BLaER1 treated with 17β-estradiol and CSF1 and Interleukin-3, amounts not matched to agents 10 nM and 100 nM (cell line): ENCODE results near the gene WWOX.

ENCODE experiments used
- H3K27ac ChIP-seq, 11 experiments: shearing (Covaris generic); formaldehyde crosslinking; 2 replicates each; pipeline ENCODE4 v1.8.1; 2022
- H3K27me3 ChIP-seq, 11 experiments: shearing (Covaris generic); formaldehyde crosslinking; 2 replicates each; pipeline ENCODE4 v1.8.1; 2022
- H3K36me3 ChIP-seq, 11 experiments: shearing (Covaris generic); formaldehyde crosslinking; 2 replicates each; pipeline ENCODE4 v1.8.1; 2022
- H3K4me1 ChIP-seq, 10 experiments: shearing (Covaris generic); formaldehyde crosslinking; 2 replicates each; pipeline ENCODE4 v1.8.1; 2022
- H3K4me2 ChIP-seq, 11 experiments: shearing (Covaris generic); formaldehyde crosslinking; 2 replicates each; pipeline ENCODE4 v1.8.1; 2022
- H3K4me3 ChIP-seq, 10 experiments: shearing (Covaris generic); formaldehyde crosslinking; 2 replicates each; pipeline ENCODE4 v1.8.1; 2022
- H3K9ac ChIP-seq, 11 experiments: shearing (Covaris generic); formaldehyde crosslinking; 2 replicates each; pipeline ENCODE4 v1.8.1; 2022
- H3K9me3 ChIP-seq, 11 experiments: shearing (Covaris generic); formaldehyde crosslinking; replicated peaks in 1 of 11; 2 replicates each; pipeline ENCODE4 v1.8.1; 2022
- H4K20me1 ChIP-seq, 11 experiments: shearing (Covaris generic); formaldehyde crosslinking; 2 replicates each; pipeline ENCODE4 v1.8.1; 2022
- Cebpa-rat ChIP-seq, 11 experiments: shearing (Covaris generic); IDR thresholded peaks; 2 replicates each; pipeline ENCODE4 v1.8.1; 2022

WWOX gene

GRCh38 chr16:79069121-79069520, 969.7 kb downstream of the WWOX start:
- H3K4me1 ChIP-seq = peaks cover 0 to 9% (median 0%) of the 10 kb centered on the region in 10 experiments; a peak in 6 of 20 replicates
- no peak overlapping the region for H3K4me2 ChIP-seq
- no peaks in the 10 kb centered on the region for H4K20me1 ChIP-seq
- H3K4me3 ChIP-seq = no peak overlapping the region
- no peaks in the 10 kb centered on the region for H3K36me3 ChIP-seq
- H3K27me3 ChIP-seq = no peaks in the 10 kb centered on the region; a peak in 1 of 22 replicates
- no peak for TF ChIP-seq Cebpa-rat (IDR thresholded peaks at IDR 0.05)
- no peak overlapping the region for H3K9ac ChIP-seq
- no peak overlapping the region for H3K27ac ChIP-seq
- H3K9me3 ChIP-seq = no peaks in the 10 kb centered on the region

- Histone ChIP-seq H3K4me2 (no peak overlapping the region), H3K36me3 (no peaks in the 10 kb centered on the region), H4K20me1 (no peaks in the 10 kb centered on the region), H3K27ac (no peak overlapping the region), H3K9me3 (no peaks in the 10 kb centered on the region), H3K4me3 (no peak overlapping the region), H3K4me1 (peaks cover 0 to 9% (median 0%) of the 10 kb centered on the region in 10 experiments; a peak in 6 of 20 replicates), H3K27me3 (no peaks in the 10 kb centered on the region; a peak in 1 of 22 replicates), H3K9ac (no peak overlapping the region)
- TF ChIP-seq Cebpa-rat (IDR thresholded peaks at IDR 0.05) = no peak
These were observed 970.2 kb downstream of the WWOX start for GRCh38 chr16:79069633-79070032.

- Histone ChIP-seq H3K9ac (no peak overlapping the region), H3K4me1 (peaks cover 0 to 9% (median 0%) of the 10 kb centered on the region in 10 experiments; a peak in 6 of 20 replicates), H3K4me3 (no peak overlapping the region), H4K20me1 (no peaks in the 10 kb centered on the region), H3K27me3 (no peaks in the 10 kb centered on the region; a peak in 1 of 22 replicates), H3K9me3 (no peaks in the 10 kb centered on the region), H3K36me3 (no peaks in the 10 kb centered on the region), H3K27ac (no peak overlapping the region), H3K4me2 (peak overlapping the region in 5 of 11 experiments; percentile 21 to 37 (median 27); a peak in 9 of 22 replicates)
- TF ChIP-seq Cebpa-rat (IDR thresholded peaks at IDR 0.05) = no peak
These were observed 972.0 kb downstream of the WWOX start for GRCh38 chr16:79071424-79071823.

GRCh38 chr16:79072517-79072916, 973.1 kb downstream of the WWOX start:
- H3K9ac ChIP-seq = no peak overlapping the region
- H3K27ac ChIP-seq = no peak overlapping the region
- H4K20me1 ChIP-seq = no peaks in the 10 kb centered on the region
- H3K4me3 ChIP-seq = no peak overlapping the region
- peaks cover 0 to 11% (median 0%) of the 10 kb centered on the region in 10 experiments; a peak in 7 of 20 replicates for H3K4me1 ChIP-seq
- H3K36me3 ChIP-seq = no peaks in the 10 kb centered on the region
- TF ChIP-seq Cebpa-rat (IDR thresholded peaks at IDR 0.05) = no peak
- H3K27me3 ChIP-seq = no peaks in the 10 kb centered on the region; a peak in 1 of 22 replicates
- no peak overlapping the region for H3K4me2 ChIP-seq
- H3K9me3 ChIP-seq = no peaks in the 10 kb centered on the region

- Histone ChIP-seq H4K20me1 (no peaks in the 10 kb centered on the region), H3K4me1 (peaks cover 0 to 18% (median 6%) of the 10 kb centered on the region in 10 experiments; a peak in 7 of 20 replicates), H3K27me3 (no peaks in the 10 kb centered on the region; a peak in 1 of 22 replicates), H3K27ac (no peak overlapping the region), H3K9me3 (no peaks in the 10 kb centered on the region), H3K4me2 (no peak overlapping the region), H3K36me3 (no peaks in the 10 kb centered on the region), H3K9ac (no peak overlapping the region), H3K4me3 (no peak overlapping the region)
- TF ChIP-seq Cebpa-rat (IDR thresholded peaks at IDR 0.05) = no peak
These were observed 974.1 kb downstream of the WWOX start for GRCh38 chr16:79073566-79073965.

GRCh38 chr16:79074541-79074940, 975.1 kb downstream of the WWOX start:
- no peaks in the 10 kb centered on the region for H3K9me3 ChIP-seq
- TF ChIP-seq Cebpa-rat (IDR thresholded peaks at IDR 0.05) = no peak
- 0 out of 22 replicates have a peak overlapping the region, but pooled peaks of 1 of the 11 experiments have one; percentile 27 for H3K4me2 ChIP-seq
- H3K27me3 ChIP-seq = no peaks in the 10 kb centered on the region; a peak in 1 of 22 replicates
- no peak overlapping the region for H3K9ac ChIP-seq
- no peaks in the 10 kb centered on the region for H3K36me3 ChIP-seq
- no peak overlapping the region for H3K27ac ChIP-seq
- H3K4me1 ChIP-seq = peaks cover 0 to 18% (median 6%) of the 10 kb centered on the region in 10 experiments; a peak in 7 of 20 replicates
- H3K4me3 ChIP-seq = no peak overlapping the region
- no peaks in the 10 kb centered on the region for H4K20me1 ChIP-seq

- H3K4me3 ChIP-seq = no peak overlapping the region
- H3K4me1 ChIP-seq = peaks cover 0 to 18% (median 6%) of the 10 kb centered on the region in 10 experiments; a peak in 7 of 20 replicates
- H3K9ac ChIP-seq = no peak overlapping the region
- no peaks in the 10 kb centered on the region for H3K9me3 ChIP-seq
- H3K27ac ChIP-seq = no peak overlapping the region
- TF ChIP-seq Cebpa-rat (IDR thresholded peaks at IDR 0.05) = no peak
- no peaks in the 10 kb centered on the region; a peak in 1 of 22 replicates for H3K27me3 ChIP-seq
- no peaks in the 10 kb centered on the region for H4K20me1 ChIP-seq
- H3K36me3 ChIP-seq = no peaks in the 10 kb centered on the region
- no peak overlapping the region for H3K4me2 ChIP-seq
These were observed 975.5 kb downstream of the WWOX start for GRCh38 chr16:79074951-79075350.

- Histone ChIP-seq H3K4me2 (no peak overlapping the region), H3K9ac (no peak overlapping the region), H3K9me3 (no peaks in the 10 kb centered on the region), H3K27me3 (no peaks in the 10 kb centered on the region; a peak in 1 of 22 replicates), H3K4me3 (no peak overlapping the region), H4K20me1 (no peaks in the 10 kb centered on the region), H3K36me3 (no peaks in the 10 kb centered on the region), H3K27ac (no peak overlapping the region), H3K4me1 (peaks cover 0 to 17% (median 6%) of the 10 kb centered on the region in 10 experiments; a peak in 7 of 20 replicates)
- no peak for TF ChIP-seq Cebpa-rat (IDR thresholded peaks at IDR 0.05)
These were observed 976.8 kb downstream of the WWOX start for GRCh38 chr16:79076047-79076767.

- Histone ChIP-seq H3K27ac (no peak overlapping the region), H3K4me3 (no peak overlapping the region), H3K4me1 (peaks cover 0 to 19% (median 11%) of the 10 kb centered on the region in 10 experiments; a peak in 10 of 20 replicates), H3K4me2 (peak overlapping the region in 1 of 11 experiments; percentile 35; a peak in 2 of 22 replicates), H3K27me3 (peaks cover 0 to 5% (median 0%) of the 10 kb centered on the region in 11 experiments; a peak in 2 of 22 replicates), H3K36me3 (no peaks in the 10 kb centered on the region), H3K9me3 (no peaks in the 10 kb centered on the region), H3K9ac (no peak overlapping the region), H4K20me1 (no peaks in the 10 kb centered on the region)
- TF ChIP-seq Cebpa-rat (IDR thresholded peaks at IDR 0.05) = no peak
These were observed 977.9 kb downstream of the WWOX start for GRCh38 chr16:79077346-79077745.
